Middle frontal gyrus (tissue), 1 donor: ENCODE measurements around the gene CKAP4.

Source experiments
- DNase-seq: peaks from one replicate; pipeline ENCODE4 v3.0.0-alpha.2; 2015; ENCODE audit warnings: low spot score; ENCODE audit errors: extremely low spot score

CKAP4 gene

GRCh38 chr12:106274575-106275121 lies 26.8 kb upstream of the CKAP4 start:
- DNase-seq = no peak

- DNase-seq = no peak
Observed at GRCh38 chr12:106274012-106274411, 26.2 kb upstream of the CKAP4 start.

GRCh38 chr12:106273491-106273890 lies 25.7 kb upstream of the CKAP4 start:
- no peak for DNase-seq

- no peak for DNase-seq
Observed at GRCh38 chr12:106271575-106272505, 24.0 kb upstream of the CKAP4 start.

GRCh38 chr12:106269150-106269771 lies 21.4 kb upstream of the CKAP4 start:
- DNase-seq = no peak

GRCh38 chr12:106267535-106267934 lies 19.7 kb upstream of the CKAP4 start:
- DNase-seq = no peak

- DNase-seq = no peak
Observed at GRCh38 chr12:106265116-106265515, 17.3 kb upstream of the CKAP4 start.

GRCh38 chr12:106258935-106259334 lies 11.1 kb upstream of the CKAP4 start:
- no peak for DNase-seq

GRCh38 chr12:106258226-106258625 lies 10.4 kb upstream of the CKAP4 start:
- DNase-seq = no peak

- no peak for DNase-seq
Observed at GRCh38 chr12:106256524-106256923, 8.7 kb upstream of the CKAP4 start.

GRCh38 chr12:106255952-106256351 lies 8.1 kb upstream of the CKAP4 start:
- no peak for DNase-seq

GRCh38 chr12:106255493-106255892 lies 7.7 kb upstream of the CKAP4 start:
- DNase-seq = no peak

GRCh38 chr12:106254724-106255123 lies 6.9 kb upstream of the CKAP4 start:
- no peak for DNase-seq

- no peak for DNase-seq
Observed at GRCh38 chr12:106251631-106252455, 4.0 kb upstream of the CKAP4 start.

- no peak for DNase-seq
Observed at GRCh38 chr12:106249411-106250135, 1.8 kb upstream of the CKAP4 start.

GRCh38 chr12:106248846-106249371 lies 1.1 kb upstream of the CKAP4 start:
- no peak for DNase-seq

GRCh38 chr12:106248312-106248845 lies 559 bp upstream of the CKAP4 start:
- no peak for DNase-seq

- DNase-seq = no peak
Observed at GRCh38 chr12:106246891-106247673, 738 bp downstream of the CKAP4 start.

- DNase-seq = no peak
Observed at GRCh38 chr12:106245767-106246166, 2.1 kb downstream of the CKAP4 start.

GRCh38 chr12:106243620-106244019 lies 4.2 kb downstream of the CKAP4 start:
- no peak for DNase-seq
